HG03064 (cell line): Measurements from ENCODE around the gene SYNCRIP.
"Not testable (repeated sequence)": the region's sequence is repeated elsewhere in the genome, so short reads cannot be mapped to it uniquely, and the experiment has no call there.

Experiments used
- ATAC-seq: cut with Tn5 transposase; IDR thresholded peaks from one replicate; pipeline ENCODE4 v1.9.1; 2021; ENCODE audit warnings: low read depth; ENCODE audit not compliant: unreplicated experiment

SYNCRIP gene

GRCh38 chr6:85642774-85643536 lies at the start of gene SYNCRIP:
TSS of gene SYNCRIP (minus strand) at chr6:85642886. CDS start at chr6:85641439, 1,447 bp downstream.
- peak; percentile 62 for ATAC-seq

GRCh38 chr6:85691478-85691877 lies 48.8 kb upstream of the SYNCRIP start:
- no peak for ATAC-seq

GRCh38 chr6:85690071-85690470 lies 47.4 kb upstream of the SYNCRIP start:
- no peak for ATAC-seq

- peak; percentile 96 for ATAC-seq
These were observed 43.0 kb upstream of the SYNCRIP start for GRCh38 chr6:85685713-85686112.

- no peak for ATAC-seq
These were observed 42.1 kb upstream of the SYNCRIP start for GRCh38 chr6:85684809-85685171.

- no peak for ATAC-seq
These were observed 41.6 kb upstream of the SYNCRIP start for GRCh38 chr6:85684133-85684808.

GRCh38 chr6:85681899-85682298 lies 39.2 kb upstream of the SYNCRIP start:
- not testable (repeated sequence) for ATAC-seq

GRCh38 chr6:85680388-85680787 lies 37.7 kb upstream of the SYNCRIP start:
- no peak for ATAC-seq

- ATAC-seq, result no peak
These were observed 36.9 kb upstream of the SYNCRIP start for GRCh38 chr6:85679445-85680123.

GRCh38 chr6:85678602-85679444 lies 36.1 kb upstream of the SYNCRIP start:
- peak; percentile 77 for ATAC-seq

- no peak for ATAC-seq
These were observed 35.4 kb upstream of the SYNCRIP start for GRCh38 chr6:85678026-85678601.

GRCh38 chr6:85677234-85677956 lies 34.7 kb upstream of the SYNCRIP start:
- ATAC-seq, result no peak

- ATAC-seq, result no peak
These were observed 33.5 kb upstream of the SYNCRIP start for GRCh38 chr6:85676086-85676729.

- no peak for ATAC-seq
These were observed 32.5 kb upstream of the SYNCRIP start for GRCh38 chr6:85675030-85675819.

- no peak for ATAC-seq
These were observed 31.9 kb upstream of the SYNCRIP start for GRCh38 chr6:85674604-85675003.

- no peak for ATAC-seq
These were observed 30.8 kb upstream of the SYNCRIP start for GRCh38 chr6:85673198-85674139.

- no peak for ATAC-seq
These were observed 29.9 kb upstream of the SYNCRIP start for GRCh38 chr6:85672623-85673022.
